NCI-H82 (cell line): Measurements from ENCODE around the gene KIR3DL1.
"Not testable (repeated sequence)": the region's sequence is repeated elsewhere in the genome, so short reads cannot be mapped to it uniquely, and the experiment has no call there.

Experiments
- DNase-seq: peaks from one replicate; lab custom pipeline; 2025; lab: John Stamatoyannopoulos, UW

KIR3DL1 gene

GRCh38 chr19:54816251-54816650 lies at the start of gene KIR3DL1:
Gene KIR3DL1, plus strand, starts transcription at chr19:54816468.
- not testable (repeated sequence) for DNase-seq

GRCh38 chr19:54769646-54770045 lies 46.6 kb upstream of the KIR3DL1 start, which contains the start of gene KIR2DL1:
Gene KIR2DL1, plus strand, starts transcription at chr19:54769793. Its CDS starts 58 bp downstream, at chr19:54769851.
- DNase-seq = not testable (repeated sequence)

GRCh38 chr19:54770511-54770910 lies 45.8 kb upstream of the KIR3DL1 start:
- not testable (repeated sequence) for DNase-seq

GRCh38 chr19:54771018-54771960 lies 45.0 kb upstream of the KIR3DL1 start:
- DNase-seq = not testable (repeated sequence)

- DNase-seq = not testable (repeated sequence)
These were observed 43.6 kb upstream of the KIR3DL1 start for GRCh38 chr19:54772666-54773065.

- DNase-seq = not testable (repeated sequence)
These were observed 41.0 kb upstream of the KIR3DL1 start for GRCh38 chr19:54775095-54775815.

GRCh38 chr19:54775830-54776229 lies 40.4 kb upstream of the KIR3DL1 start:
- DNase-seq = not testable (repeated sequence)

- DNase-seq = not testable (repeated sequence)
These were observed 38.4 kb upstream of the KIR3DL1 start for GRCh38 chr19:54777851-54778250.

- DNase-seq = not testable (repeated sequence)
These were observed 37.4 kb upstream of the KIR3DL1 start for GRCh38 chr19:54778896-54779295.

- DNase-seq = not testable (repeated sequence)
These were observed 33.4 kb upstream of the KIR3DL1 start for GRCh38 chr19:54782916-54783315.

- peak; percentile 1 for DNase-seq
These were observed 30.1 kb upstream of the KIR3DL1 start for GRCh38 chr19:54786091-54786723.

- not testable (repeated sequence) for DNase-seq
These were observed 28.1 kb upstream of the KIR3DL1 start for GRCh38 chr19:54788154-54788553.

GRCh38 chr19:54790711-54791110 lies 25.6 kb upstream of the KIR3DL1 start:
- DNase-seq = no peak

GRCh38 chr19:54791476-54791875 lies 24.8 kb upstream of the KIR3DL1 start:
- DNase-seq = no peak

GRCh38 chr19:54792814-54793213 lies 23.5 kb upstream of the KIR3DL1 start:
- no peak for DNase-seq

- no peak for DNase-seq
These were observed 20.5 kb upstream of the KIR3DL1 start for GRCh38 chr19:54795758-54796157.

GRCh38 chr19:54803410-54803809 lies 12.9 kb upstream of the KIR3DL1 start, which contains the start of gene KIR2DL4:
Gene KIR2DL4, plus strand, starts transcription at chr19:54803610. Its CDS starts 42 bp downstream, at chr19:54803652.
- DNase-seq = no peak

GRCh38 chr19:54804101-54804500 lies 12.2 kb upstream of the KIR3DL1 start:
- DNase-seq = no peak

GRCh38 chr19:54804571-54804970 lies 11.7 kb upstream of the KIR3DL1 start:
- DNase-seq = no peak

- DNase-seq = no peak
These were observed 10.4 kb upstream of the KIR3DL1 start for GRCh38 chr19:54805665-54806515.

- DNase-seq = no peak
These were observed 9.8 kb upstream of the KIR3DL1 start for GRCh38 chr19:54806516-54806838.
